Stimulated activated CD4-positive, alpha-beta T cell treated with anti-CD3 and anti-CD28 coated beads, Interleukin-12 subunit alpha, Interleukin-12 subunit beta, amount 100 ng/mL, for 4 hours (primary cell): Measurements from ENCODE around the gene AAK1.
"Not testable (repeated sequence)": the region's sequence is repeated elsewhere in the genome, so short reads cannot be mapped to it uniquely, and the experiment has no call there.

Experiments used
- DNase-seq: peaks from one replicate; pipeline ENCODE4 v3.0.0-alpha.2; 2020

Gene AAK1

DNA sequence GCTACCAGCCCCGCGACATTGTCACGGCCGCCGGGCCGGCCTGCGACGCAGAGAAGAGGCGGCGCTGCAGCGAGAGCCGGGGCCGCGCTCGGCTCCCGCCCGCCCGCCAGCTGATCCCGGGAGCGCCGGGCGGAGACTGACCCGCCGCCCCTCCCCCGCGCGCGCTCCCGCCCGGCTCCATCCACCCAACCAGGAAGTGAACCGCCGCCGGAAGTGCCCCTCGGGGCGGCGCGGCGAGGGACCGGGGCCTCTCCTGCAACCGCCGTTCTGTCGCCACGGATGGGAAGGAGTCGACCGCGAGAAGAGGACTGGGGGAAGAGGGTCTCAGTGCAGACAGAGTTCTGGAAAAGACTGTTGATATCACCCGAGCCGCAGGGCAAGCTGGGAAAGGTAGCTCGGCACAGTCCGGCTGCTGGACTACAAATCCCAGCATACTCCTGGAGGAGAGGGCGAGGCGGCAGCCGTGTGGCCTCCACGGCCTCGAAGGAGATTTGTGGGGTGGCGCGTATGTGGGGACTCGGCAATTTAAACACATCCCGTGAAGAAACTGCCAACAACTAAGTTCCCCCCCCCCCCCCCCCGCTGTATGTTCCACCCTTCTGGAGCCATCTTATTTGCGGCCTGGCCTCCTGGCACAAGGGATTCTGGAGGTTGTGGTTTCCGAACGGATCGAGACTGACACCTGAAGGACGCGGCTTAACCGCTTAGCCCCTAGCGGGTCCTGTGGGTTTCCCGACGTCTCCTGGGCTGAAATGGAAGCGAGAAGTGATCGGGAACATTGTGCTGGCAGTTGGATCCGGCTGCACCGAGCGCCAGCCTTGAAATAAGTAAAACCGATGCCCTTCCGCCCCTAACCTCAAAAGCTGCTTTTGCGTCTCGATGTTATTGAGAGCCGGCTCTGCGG, at the start of gene AAK1:
Gene AAK1 (minus strand): TSS at position 138 of the 904 bp plus-strand sequence. CDS start 699 bp downstream, outside the sequence.
- peak; percentile 83 for DNase-seq

DNA sequence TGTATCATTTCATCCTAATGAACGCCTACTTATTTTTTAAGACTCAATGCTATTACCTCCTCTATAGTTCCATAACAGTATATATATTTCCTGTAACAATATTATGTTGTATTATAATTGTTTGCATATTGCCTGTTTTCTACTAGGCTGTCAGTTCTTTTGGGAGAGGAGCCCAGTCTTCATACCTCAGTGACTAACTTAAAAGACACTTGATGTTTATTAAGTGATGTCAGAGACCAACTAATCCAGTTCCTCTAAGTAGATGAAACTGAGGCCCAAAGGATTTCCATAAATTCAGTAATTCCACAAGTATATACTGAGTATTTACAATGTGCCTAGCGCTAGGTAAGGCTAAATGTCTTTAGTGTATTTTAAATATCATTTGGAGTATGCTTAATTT, 48.9 kb upstream of the AAK1 start:
- DNase-seq, result no peak

DNA sequence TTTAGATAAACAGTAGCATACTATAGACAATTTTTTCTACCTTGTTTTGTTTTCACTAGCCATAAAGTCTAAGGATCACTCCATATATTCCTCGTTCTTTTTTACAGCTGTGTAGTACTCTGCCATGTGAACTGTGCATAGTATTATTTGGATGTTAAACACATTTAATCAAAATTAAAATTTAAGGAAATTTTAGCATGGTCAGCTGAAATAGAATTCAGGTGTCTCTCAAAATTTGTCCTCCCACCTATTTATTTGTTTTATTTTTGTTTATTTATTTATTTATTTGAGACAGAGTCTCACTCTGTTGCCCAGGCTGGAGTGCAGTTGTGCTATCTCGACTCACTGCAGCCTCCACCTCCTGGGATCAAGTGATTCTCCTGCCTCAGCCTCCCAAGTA, 46.4 kb upstream of the AAK1 start:
- DNase-seq, result no peak

DNA sequence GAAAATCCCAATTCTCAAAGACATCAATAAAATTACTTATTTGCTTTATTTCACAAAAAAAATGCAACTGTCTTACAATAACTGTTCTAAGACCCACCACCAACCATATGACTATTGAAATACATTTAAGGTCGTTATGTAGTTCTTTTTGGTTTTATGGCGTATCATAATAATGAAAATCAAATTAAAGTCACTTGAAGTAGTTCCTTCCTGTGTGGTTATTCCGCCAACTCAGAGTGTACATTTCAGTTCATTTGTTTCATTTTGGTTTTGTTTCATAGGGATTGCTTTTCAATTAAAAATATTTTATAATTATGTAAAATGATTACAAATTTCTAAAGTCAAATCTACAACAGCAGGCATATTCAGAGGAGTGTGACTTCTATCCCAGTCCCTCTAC, 45.9 kb upstream of the AAK1 start:
- DNase-seq, result no peak

DNA sequence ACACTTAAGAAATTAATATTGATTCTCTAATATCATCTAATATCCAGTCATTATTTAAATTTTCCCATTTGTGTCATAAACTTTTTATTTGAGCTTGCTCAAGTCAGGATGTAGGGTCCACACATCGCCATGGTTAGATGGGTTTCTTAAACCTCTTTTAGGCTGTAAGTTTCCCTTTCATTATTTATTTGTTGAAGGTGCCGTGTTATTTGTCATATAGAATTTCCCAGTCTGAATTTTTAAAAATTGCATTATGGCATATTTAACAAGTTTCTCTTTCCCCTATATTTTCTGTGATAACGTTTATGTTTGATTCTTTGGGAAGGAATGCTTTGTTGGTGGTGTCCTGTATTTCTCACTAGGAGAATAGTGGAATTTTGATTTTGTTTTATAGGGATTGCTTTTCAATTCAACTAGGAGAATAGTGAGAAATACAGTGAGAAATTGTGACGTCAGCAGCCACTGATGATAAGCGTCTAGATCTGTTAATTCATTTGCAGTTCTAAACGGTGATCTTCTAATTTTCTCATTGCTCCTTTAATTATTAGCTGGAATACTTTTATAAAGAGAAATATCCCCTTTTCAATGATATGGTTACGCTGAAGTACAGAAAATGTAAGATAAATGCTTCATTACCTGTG, 44.6 kb upstream of the AAK1 start:
- DNase-seq, result no peak

DNA sequence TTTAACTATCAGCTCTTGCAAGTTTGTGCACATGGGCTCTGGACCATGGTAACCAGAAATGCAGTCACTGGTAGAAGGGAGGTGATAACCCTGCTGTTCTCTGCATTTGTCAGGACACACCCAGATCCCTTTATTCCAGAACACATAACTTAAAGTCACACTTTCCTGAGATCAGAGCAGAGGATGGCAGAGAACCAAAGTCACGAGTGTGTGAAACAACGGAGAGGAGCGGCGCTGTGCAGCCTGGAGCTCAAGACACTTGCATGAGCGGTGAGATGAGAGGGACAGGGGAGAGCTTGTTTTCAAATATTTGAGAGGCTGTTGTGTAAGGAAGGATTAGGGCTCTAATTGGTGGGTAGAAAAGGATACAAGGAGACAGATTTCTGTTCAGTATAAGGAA, 43.3 kb upstream of the AAK1 start:
- DNase-seq, result no peak

DNA sequence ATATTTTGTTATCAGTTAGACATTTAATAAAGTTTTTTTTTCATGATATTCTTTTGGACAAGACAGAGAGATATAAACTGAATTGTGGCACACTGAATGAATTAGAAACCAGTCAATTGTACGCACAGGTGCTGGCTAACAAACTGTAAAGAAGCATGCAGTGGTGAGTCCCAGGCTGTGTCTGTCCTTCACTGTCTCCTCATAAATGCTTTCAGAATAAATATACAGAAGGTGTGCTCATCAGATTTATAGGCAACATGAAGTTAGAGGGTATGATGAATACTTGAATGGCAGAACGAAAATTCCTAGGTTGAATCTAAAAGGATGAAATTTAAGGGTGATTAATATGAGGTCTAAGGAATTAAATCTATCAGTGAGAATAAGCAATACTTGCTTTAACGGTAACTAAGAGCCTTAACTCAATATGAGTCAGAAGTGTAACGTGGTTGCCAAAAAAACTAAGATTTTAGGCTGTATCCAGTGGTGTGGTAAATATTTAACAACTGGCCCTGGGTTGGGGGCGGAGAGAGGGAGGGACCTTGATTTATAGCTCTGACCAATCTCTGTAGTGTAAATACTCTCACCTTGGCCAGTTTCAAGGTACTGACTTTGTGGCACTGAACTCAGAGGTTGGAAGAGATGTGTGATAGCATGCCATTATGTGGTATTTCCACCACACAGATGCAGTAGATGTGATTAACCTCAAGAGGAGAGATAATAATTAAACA, 41.9 kb upstream of the AAK1 start:
- DNase-seq, result no peak

DNA sequence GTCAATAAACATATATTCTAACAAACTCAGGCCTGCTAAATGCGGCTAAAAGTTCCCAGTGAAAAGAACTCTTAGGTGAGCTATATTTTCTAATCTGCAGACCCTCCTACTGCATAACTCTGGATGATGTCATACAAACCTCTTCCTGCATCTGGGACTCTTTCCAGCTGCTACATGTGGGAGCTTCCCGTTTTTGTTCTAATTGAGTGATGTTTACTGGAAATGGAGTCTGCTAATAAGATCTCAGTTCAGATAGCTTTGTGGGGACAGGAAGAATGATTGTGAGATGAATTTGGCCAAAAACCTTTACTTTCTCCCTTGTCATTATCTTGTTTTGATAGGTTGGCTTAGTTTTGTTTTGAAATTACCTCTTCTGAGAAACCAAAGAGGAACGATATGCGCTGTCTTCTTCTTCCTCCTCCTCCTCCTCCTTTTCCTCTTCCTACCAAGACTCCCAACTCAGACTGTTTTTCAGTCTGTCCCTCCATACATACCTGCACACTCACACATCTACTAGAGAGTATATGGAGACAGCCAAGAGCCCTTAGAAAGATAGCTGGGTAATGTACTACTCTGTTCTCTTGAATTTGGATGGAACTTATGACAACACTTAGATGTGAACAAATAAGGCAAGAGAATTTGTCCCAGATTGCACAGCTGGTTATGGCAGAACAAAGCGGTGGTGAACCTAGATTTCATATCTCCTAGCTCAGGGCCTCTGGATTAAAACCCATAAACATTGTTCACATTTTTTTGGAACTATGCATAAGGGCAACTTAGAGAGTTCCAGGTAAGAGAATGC, 39.8 kb upstream of the AAK1 start:
- no peak for DNase-seq

DNA sequence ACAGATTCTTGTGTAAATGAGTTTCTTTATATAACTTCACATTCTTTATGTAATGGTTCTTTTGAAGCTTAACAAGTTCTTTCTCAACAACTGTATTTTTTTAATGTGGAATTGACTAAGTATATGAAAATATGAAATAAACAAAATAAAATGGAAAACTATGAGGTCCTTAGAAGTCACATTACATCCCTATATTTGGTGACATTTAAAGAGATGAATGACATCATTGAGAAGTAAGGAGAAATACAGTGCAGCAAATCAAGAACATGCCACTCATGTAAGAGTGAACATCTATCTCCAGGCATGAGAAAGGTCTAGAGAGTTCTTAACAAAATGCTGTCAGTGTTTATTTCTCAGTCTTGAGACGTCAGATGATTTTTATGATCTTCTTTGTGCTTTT, 39.0 kb upstream of the AAK1 start:
- no peak for DNase-seq

DNA sequence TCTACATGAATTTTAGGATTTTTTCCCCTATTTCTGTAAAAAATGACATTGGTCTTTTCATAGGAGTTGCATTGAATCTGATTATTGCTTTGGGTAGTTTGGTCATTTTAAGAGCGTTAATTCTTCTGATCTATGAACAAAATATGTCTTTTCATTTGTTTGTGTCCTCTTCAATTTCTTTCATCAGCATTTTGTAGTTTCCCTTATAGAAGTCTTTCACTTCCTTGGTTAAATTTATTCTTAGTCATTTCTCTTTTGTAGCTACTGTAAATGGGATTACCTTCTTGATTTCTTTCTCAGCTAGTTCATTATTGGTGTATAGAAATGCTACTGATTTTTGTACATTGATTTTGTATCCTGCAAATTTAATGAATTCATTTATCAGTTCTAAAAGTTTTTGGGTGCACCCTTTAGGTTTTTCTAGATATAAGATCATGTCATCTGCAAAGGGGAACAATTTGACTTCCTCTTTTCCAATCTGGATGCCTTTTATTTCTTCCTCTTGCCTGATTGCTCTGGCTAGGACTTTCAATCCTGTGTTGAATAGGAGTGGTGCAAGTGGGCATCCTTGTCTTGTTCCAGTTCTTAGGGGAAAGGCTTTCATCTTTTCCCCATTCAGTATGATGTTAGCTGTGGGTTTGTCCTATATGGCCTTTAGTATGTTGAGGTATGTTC, 36.6 kb upstream of the AAK1 start:
- DNase-seq, result no peak

DNA sequence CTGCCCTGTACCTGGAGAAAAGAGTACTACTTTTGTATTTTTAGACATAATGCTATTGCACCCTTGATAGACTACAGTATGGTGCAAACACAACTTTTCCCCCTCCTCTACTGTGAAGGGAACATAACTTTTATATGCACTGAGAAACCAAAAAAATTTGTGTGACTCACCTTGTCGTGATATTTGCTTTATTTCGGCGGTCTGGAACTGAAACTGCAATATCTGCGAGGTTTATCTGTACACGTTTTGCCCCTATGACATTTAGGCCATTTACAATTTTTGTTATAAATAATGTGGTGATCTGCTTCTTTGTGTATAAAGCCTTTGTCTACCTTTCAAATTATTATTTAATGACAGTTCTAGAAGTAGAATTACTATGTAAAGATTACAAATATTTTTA, 34.4 kb upstream of the AAK1 start:
- DNase-seq, result no peak

DNA sequence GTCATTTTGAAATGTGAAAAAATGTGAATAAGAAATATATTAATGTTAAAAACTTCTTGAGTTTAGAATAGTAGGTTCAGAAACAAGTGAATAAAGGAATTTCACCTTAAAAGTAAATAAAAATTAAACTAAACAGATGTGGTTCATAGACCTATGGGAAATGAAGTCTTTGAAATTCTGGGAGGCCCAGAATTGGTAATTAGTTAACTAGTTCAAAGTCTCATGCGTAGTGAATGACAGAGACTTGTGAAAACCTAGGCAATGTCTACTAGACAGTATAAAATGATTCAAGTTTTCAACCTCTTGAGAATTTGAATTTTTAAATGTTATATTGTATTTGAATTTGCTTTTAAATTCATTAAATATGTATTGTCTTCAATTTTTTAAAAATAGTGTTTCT, 32.6 kb upstream of the AAK1 start:
- no peak for DNase-seq

DNA sequence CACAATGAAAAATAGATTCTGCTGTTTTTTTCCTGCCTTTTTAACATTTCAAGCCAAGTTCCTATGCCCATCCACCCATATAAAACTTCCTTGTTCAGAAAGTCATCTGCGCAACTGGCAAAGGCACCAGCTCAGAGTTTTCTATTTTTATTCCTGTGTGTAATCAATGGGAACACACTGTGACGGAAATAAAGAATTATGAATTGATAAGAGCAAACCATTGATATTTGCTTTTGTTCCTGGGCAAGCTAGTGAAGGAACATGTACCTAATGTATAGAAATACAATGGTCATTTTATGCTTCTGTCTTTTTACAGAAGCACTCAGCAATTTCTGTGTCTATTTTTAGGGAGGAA, 30.8 kb upstream of the AAK1 start:
- no peak for DNase-seq

DNA sequence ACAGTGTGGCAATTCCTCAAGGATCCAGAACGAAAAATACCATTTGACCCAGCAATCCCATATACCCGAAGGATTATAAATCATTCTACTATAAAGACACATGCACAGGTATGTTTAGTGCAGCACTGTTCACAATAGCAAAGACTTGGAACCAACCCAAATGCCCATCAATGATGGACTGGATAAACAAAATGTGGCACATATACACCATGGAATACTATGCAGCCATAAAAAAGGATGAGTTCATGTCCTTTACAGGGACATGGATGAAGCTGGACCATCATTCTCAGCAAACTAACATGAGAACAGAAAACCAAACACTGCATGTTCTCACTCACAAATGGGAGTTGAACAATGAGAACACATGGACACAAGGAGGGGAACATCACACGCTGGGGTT, 29.6 kb upstream of the AAK1 start:
- DNase-seq, result not testable (repeated sequence)

DNA sequence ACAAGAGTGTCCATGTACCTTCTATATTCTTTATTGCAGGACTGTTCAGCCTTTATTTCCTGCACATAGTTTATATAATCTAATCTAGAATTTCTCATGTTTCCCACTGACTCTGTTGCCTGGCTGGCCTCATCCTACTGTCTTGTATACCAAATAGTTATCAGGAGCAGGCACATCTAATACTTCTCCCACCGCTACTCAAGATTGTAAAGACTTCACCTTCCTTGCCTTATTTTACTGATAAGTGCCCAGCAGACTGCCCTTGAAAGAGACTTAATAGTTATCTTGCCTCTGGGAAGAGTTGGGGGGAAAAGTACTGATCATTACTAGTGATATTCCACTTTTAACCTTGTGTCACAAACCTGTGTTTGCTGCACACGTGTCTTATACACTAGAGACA, 26.1 kb upstream of the AAK1 start:
- no peak for DNase-seq

DNA sequence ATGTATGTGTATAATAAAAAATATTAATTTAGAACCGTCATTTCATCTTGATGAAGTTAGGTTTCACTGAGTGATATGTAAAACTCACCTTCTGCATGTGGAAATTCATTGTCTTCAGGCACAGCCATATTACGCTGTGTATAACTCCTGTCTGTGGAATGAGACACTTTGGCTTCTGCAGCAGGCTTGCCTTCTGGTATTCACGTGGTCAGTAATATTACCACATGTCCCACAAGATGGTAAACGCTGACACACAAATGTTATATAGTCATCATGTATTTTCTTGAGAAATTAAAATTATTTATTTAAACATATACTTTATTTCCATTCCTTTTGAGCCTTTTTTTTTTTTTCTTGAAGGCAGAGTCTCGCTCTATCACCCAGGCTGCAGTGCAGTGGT, 25.1 kb upstream of the AAK1 start:
- DNase-seq, result no peak

DNA sequence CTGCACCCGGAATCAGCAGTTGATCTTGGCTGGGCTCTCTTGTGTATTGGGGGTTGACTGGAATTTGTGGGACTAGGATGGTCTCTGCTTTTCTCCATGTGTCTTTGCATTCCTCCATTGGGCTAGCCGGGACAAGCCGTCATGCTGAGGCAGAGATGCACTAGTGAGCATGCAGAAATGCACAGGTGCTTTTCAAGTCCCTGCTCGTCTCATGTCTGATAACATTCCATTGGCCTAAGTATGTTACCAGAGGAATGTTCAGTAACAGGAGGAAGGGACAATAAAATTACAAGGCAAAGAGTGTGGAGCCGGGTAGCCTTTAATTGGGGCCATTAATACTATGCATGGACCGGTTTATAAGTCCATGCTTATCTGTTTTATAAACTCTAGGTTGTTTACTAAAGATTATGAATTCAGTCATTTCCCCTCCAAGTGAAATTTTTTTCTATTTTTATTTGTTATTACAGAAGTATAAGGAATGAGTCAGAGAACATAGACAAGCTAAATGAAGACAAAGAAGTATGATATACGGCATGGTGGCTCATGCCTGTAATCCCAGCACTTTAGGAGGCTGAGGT, 24.4 kb upstream of the AAK1 start:
- DNase-seq, result no peak

DNA sequence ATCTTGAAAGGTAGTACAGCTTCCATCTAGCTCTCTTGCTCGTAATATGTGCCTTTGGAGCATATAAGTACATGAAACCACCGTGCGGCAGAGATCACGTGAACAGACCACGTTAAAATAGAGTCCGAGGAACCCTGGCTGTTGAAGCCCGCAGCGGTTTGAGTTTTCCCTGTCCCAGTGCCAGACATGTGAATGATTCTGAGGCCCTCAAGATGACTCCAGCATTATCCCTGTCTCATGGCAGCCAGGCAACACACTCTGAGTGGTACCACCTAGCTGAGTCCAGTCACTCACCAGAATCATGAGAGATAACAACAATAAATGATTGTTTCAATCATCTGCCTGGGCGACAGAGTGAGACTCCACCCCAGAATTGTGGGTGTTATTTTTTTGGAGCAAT, 21.6 kb upstream of the AAK1 start:
- DNase-seq, result no peak

DNA sequence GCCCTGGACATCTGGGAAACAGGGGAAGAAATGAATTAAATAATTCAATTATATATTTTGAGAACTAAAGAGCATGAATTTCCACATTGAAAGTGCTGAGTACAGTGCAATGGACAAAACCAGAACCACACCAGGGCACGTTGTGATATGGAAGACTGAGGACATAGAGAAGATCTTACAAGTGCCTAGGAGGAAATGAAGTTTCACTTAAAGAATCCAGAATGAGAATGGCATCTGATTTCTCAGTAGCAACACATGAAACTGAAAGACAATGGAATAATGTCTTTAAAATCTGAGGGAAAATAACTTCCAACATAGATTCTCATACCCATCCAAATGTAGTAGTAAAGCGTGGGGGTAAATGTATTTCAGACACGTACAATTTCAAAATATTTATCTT, 20.3 kb upstream of the AAK1 start:
- DNase-seq, result no peak

DNA sequence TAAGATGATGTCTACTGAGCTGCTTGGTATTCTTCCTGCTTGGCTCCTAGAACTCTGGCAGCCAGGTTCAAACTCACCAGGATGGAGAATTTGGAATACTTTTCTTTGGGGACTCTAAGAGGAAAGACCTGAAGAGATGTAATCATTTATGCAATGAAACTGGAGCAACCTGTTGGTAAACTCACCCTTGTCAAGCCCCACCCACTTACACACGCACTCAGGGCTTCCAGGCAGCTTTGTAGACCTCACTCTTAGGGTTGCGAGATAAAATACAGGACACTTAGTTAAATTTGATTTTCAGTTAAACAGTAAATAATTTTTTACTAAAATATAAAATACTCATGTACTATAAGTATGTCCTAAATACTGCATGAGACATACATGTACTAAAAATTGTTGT, 19.0 kb upstream of the AAK1 start:
- DNase-seq, result not testable (repeated sequence)

DNA sequence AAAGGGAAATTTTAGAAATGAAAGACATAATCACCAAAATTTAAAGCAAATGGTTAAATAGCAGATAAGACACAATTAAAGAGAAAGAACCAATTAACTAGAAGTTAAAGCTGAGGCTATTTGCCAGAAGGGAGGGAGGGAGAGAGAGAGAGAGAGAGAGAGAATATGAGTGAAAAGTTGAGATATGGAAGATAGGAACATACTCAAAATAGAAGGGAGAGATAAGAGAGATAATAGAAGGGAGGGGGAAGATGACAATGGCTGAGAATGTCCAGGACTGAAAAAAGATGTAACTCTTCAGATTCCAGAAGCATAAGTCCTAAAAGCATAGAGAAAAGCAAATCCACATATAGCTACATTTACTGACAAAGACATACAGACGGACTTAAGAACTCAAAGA, 17.1 kb upstream of the AAK1 start:
- no peak for DNase-seq

DNA sequence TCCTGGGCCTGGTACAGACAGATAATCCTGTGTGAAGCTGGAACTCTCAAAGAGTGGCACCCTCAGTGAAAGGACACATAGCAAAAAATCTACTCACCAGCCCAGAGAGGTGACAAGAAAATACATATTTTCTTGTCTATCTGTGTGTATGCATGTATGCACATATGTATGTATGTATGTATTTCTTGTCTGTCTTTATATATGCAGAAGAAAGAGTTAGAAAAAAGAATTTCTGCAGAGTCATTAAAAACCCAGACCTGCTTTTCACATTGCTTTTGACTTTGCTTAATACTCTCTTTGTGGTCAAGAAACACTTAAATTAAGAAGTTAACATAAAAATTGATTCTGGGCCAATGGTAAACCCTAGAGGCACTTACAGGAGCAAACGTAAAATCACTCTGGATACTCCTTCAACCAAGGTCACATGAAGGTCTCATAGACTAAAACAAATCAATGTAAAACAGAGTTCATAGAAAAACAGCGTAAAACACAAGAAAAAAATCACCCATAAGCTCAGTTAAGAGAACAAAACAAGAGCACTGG, 16.5 kb upstream of the AAK1 start:
- no peak for DNase-seq
